ENCODE measurements around the gene RNF225.

GRCh38 chr19:58372311-58373133, 22.9 kb upstream of the RNF225 start:
- TF ChIP-seq POLR2A (IDR thresholded peaks at IDR 0.05; ENCODE audit: low read depth, low read length) (no peak), ZSCAN29 (IDR thresholded peaks at IDR 0.05) (no peak), TCF12 (IDR thresholded peaks at IDR 0.05; ENCODE audit: low read depth, low read length) (no peak), EZH2 (IDR thresholded peaks at IDR 0.05; ENCODE audit: borderline replicate concordance, control insufficient read depth, low read depth, low read length) (no peak), RELA (IDR thresholded peaks at IDR 0.05; ENCODE audit: borderline replicate concordance, partially characterized antibody) (no peak), EP300 (IDR thresholded peaks at IDR 0.05; ENCODE audit: borderline replicate concordance in 1 of 2, control insufficient read depth in 1 of 2, low read depth in 2 of 2, low read length in 2 of 2) (no peak)
- TF ChIP-seq, protein P1, sequence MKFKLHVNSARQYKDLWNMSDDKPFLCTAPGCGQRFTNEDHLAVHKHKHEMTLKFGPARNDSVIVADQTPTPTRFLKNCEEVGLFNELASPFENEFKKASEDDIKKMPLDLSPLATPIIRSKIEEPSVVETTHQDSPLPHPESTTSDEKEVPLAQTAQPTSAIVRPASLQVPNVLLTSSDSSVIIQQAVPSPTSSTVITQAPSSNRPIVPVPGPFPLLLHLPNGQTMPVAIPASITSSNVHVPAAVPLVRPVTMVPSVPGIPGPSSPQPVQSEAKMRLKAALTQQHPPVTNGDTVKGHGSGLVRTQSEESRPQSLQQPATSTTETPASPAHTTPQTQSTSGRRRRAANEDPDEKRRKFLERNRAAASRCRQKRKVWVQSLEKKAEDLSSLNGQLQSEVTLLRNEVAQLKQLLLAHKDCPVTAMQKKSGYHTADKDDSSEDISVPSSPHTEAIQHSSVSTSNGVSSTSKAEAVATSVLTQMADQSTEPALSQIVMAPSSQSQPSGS (IDR thresholded peaks at IDR 0.05; ENCODE audit: low read length), result no peak
- TF ChIP-seq, protein P2, sequence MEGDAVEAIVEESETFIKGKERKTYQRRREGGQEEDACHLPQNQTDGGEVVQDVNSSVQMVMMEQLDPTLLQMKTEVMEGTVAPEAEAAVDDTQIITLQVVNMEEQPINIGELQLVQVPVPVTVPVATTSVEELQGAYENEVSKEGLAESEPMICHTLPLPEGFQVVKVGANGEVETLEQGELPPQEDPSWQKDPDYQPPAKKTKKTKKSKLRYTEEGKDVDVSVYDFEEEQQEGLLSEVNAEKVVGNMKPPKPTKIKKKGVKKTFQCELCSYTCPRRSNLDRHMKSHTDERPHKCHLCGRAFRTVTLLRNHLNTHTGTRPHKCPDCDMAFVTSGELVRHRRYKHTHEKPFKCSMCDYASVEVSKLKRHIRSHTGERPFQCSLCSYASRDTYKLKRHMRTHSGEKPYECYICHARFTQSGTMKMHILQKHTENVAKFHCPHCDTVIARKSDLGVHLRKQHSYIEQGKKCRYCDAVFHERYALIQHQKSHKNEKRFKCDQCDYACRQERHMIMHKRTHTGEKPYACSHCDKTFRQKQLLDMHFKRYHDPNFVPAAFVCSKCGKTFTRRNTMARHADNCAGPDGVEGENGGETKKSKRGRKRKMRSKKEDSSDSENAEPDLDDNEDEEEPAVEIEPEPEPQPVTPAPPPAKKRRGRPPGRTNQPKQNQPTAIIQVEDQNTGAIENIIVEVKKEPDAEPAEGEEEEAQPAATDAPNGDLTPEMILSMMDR (IDR thresholded peaks at IDR 0.05 in 2 of 3, conservative IDR thresholded peaks at IDR 0.05 in 1 of 3; ENCODE audit: control insufficient read depth in 2 of 3, extremely low read depth in 1 of 3, insufficient read depth in 1 of 3, low read depth in 3 of 3, low read length in 3 of 3), result 0 out of 6 replicates have a peak, but pooled peaks of 2 of the 3 experiments have one; percentile 5
